Loucy (cell line): ENCODE data around the gene RRP8.

Source experiments
- EZH2phosphoT487 ChIP-seq: fragments of 200-600 bp; IDR thresholded peaks from 2 replicates; pipeline ENCODE4 v1.6.1; 2018; ENCODE audit warnings: antibody characterized with exemption, mild to moderate bottlenecking, moderate library complexity, borderline replicate concordance
- TF ChIP-seq, protein P1 (sequence below): fragments of 200-600 bp; sonication (generic); conservative IDR thresholded peaks from 2 replicates; pipeline ENCODE4 v1.5.1; 2014; ENCODE audit warnings: mild to moderate bottlenecking, antibody characterized with exemption, low read length

DNA sequence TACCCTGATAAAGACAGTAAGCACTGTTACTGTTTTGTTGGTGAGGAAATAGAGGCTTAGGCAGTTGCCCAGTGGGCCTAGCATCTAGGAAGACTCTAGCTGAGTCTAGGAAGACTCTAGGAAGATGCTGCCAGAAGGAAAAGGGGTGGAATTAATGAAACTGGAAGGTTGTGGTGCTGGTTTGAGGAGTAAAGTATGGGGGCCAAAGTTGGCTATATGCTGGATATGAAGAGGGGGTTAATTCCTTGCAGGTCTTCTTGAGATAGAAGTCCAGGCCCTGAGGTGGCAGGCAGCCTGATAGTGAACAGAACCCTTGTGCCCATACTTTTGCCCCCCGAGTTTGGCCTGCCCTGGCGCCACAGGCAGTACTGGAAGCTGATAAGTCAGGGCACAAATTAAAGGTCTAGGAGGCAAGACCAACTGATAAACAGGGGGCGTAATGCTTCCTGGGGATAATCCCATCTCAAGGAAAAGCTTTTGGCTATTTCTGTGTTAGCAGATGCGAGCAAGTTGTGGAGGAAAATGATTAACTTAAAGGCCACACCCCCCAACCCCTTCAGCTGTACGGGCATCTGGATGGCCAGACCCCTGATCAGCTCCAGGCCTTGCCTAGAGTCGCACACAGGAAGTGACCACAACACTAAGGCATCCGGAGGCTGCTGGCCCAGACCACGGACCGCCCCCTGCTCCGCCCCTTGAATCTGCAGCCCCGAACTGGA, 3.2 kb upstream of the RRP8 start:
- TF ChIP-seq EZH2phosphoT487 = no peak
- TF ChIP-seq, protein P1, sequence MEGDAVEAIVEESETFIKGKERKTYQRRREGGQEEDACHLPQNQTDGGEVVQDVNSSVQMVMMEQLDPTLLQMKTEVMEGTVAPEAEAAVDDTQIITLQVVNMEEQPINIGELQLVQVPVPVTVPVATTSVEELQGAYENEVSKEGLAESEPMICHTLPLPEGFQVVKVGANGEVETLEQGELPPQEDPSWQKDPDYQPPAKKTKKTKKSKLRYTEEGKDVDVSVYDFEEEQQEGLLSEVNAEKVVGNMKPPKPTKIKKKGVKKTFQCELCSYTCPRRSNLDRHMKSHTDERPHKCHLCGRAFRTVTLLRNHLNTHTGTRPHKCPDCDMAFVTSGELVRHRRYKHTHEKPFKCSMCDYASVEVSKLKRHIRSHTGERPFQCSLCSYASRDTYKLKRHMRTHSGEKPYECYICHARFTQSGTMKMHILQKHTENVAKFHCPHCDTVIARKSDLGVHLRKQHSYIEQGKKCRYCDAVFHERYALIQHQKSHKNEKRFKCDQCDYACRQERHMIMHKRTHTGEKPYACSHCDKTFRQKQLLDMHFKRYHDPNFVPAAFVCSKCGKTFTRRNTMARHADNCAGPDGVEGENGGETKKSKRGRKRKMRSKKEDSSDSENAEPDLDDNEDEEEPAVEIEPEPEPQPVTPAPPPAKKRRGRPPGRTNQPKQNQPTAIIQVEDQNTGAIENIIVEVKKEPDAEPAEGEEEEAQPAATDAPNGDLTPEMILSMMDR = no peak
